HG03432 (cell line): ENCODE data around the gene TOR1B.

Source experiments
- ATAC-seq: cut with Tn5 transposase; IDR thresholded peaks from one replicate; pipeline ENCODE4 v1.9.1; 2021; ENCODE audit warnings: mild to moderate bottlenecking, moderate library complexity; ENCODE audit not compliant: unreplicated experiment

TOR1B gene

DNA sequence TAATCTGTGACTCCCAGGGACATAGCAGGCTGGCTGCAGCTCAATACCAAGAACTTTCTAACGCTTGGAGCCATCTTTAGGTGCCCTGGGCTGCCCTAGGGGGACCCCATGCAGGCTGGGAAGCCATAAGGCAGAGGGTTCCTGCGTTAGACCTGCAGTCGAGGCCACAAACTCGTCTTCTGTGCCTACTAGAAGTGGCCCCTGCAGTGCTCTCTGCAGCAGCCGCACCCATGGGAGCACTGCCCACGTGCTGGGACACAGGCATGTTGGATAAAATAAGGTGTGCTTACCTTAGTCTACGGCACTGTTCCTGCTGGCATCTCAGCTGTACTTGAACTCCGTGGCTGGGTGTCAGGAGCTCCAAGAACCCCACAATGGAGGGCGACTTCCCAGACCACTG, 9.4 kb downstream of the TOR1B start:
- no peak for ATAC-seq

DNA sequence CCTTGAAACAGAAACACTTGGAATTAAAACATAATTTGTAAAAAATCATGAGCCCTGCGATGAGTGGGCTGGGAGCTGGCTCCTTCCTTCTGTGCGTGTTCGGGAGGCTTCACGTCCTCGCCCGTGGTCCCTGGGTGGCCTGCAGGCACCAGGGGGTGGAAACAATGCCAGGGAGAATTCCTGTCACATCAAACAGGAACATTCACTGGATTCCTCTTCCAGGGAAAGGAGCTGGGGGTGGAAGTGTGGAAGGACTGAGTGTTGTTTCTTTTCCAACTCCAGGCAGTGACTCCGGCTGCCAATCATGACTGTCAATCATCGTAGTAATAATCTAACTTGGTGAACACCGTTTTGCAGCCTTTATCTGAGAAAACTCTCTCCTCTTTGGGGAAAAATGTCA, 10.7 kb downstream of the TOR1B start:
- ATAC-seq: no peak

DNA sequence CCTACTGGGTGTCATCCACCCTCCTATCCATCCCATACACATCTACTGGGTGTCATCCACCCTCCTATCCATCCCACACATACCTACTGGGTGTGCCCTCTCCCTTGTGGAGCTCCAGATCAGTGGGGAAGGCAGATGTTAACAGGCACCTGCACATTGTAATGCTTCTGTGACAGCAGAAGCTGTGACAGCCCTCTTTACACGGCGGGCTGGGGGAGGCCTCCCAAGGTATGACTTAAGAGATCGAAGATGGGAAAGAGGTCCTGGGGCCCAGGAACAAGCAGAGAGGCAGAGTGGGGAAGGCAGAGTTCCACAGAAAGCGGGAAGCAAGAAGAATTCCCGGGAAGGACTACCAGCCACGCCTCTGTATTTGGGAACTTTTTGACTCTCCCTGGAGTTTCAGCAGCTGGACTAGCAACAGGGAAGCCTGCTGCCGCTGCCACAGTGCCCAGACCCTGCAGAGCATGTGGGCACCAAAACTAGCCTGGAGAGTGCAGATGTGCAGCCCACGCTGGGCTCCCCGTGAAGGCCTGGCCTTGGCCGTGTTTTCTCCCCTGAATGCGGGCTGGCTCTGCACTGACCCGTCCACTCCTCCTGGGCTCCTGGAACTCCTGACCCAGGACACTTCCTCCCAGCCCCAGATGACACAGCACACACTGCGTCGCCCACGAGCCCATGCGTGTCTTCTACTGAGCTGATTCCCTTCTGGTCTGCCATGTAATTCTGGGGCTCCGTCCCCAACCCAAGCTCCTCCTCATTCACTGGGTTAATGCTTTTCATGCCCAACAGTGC, 11.6 kb downstream of the TOR1B start:
- ATAC-seq: no peak

DNA sequence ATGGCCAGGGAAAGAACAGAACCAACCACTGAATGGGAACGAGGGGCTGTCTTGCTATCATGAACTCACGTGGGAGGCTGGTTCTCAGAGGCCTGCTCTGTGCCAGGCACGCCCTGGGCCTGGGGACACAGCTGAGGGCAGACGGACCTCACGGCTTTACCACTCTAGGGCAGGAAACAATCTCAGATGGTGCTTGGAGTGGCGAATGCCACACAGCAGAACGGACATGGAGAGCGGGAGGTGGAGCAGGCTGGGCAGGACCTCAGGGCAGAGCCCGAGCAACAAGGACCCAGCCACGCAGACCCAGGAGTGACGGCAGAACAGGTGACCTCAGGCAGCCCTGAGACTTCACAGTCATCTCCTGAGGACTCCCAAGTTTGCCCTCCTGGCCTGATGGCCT, 12.3 kb downstream of the TOR1B start:
- no peak for ATAC-seq

DNA sequence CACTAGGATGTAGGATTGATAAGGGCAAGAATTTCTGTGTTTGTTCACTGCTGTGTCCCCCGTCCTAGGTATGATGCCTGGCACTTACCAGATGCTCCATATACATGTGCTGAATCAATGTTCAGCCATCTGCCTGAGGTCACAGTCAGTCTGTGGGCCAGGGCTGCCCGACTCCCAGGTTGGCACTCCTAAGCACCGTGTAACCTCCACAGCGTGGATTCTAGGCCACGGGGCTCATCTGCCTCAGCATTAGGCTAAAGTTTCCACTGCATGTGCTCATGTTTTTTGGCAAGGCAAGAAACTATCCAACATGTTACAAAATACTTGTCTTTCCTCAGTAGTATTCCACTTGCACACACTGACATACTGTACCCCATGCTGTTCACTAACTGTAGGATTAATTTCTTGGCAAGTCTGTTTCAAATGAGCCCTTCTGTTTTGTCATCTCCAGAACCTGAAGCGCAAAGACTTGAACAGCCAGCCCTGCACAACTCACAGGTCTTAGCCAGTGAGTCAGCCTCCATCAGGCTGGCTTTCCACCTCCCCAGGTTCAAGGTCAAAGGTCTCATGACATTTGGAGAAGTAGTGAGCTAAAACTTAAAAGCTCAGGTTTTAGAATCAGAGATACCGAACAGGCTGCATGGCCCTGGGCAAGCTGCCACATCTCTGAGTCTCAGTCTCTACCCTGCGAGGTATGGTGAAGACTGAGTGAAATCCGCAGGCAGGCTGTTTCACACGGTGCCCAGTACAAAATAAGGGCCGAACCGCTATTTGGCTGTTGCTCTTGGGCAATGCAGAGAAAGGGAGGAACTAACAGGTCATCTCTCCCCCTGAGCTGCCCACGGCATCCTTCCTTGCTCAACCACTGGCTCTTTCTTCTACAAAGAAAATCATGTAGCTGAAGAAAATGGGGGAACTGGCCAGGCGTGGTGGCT, 13.8 kb downstream of the TOR1B start:
- ATAC-seq: no peak

DNA sequence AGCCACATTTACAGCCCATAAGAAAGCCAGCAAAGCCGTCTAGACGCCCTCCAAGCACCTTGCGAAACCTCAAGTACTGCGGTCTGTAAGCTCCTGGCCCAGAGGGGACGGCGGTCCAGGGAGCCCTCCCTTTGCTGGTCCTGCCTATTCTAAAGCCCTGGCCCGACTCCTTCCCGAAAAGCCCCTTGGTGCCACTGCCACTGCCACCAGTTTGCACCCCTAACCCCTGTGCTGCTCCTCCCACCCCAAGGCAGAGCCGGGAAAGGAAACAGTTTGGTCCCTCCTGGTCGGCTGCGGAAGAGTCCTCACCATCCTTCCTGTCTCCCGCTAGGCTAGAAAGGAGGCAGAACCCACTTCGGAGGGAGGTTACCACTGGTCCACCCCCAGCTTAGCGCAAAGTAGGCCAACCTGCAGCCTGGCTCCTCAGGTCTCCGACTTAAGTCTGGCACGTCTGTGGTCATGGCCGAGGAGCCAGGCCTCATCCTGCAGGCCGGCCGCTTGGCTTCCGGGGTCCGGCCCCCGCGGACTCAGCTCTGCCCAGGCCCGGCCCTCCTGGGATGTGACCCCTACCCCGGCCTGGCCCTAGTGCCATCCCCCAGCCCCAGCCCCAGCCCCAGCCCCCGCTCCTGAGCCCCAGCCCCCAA, 20.0 kb downstream of the TOR1B start:
- ATAC-seq: peak; percentile 28

DNA sequence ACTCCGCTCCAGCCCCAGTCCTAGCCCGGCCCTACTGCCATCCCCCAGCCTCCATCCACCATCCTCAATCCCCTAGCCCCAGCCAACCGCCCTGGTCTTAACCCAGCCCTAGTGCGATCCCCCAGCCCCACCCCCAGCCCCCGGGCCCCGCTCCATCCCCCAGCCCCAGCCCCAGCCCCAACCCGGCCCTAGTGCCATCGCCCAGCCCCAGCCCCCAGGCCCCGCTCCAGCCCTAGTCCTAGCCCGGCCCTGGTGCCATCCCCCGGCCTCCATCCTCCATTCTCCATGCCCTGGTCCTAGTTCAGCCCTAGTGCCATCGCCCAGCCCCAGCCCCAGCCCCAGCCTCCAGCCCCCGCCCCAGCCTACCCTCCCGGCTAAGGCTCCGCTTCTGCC, 20.6 kb downstream of the TOR1B start:
- no peak for ATAC-seq

DNA sequence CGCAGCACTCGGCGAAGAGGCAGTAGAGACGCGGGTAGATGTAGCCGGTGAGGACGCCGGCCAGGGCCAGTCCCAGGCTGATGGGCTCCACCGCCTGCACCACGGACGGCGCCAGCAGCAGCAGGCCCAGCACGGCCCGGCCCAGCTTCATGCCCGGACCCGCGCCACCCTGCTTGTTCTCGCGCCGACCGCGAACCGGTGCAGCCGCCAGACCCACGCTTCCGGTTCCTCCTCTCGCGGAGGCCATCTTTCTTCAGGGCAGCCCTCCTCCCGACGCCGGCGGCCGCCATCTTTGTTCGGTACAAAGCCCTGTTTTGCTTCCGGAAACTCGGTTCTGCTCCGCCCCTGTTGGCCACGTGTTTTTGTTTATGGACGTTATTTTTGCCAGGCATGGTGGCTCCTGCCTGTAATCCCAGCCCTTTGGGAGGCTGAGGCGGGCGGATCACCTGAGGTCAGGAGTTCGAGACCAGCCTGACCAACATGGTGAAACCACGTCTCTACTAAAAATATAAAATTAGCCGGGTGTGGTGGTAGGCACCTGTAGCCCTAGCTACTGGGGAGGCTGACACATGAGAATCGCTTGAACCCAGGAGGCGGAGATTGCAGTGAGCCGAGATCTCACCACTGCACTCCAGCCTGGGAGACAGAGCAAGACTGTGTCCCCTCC, 21.1 kb downstream of the TOR1B start, which contains the start of gene TOR1A:
Gene TOR1A, minus strand, starts transcription at position 202 of the 667 bp plus-strand sequence. Its CDS starts 51 bp downstream, at position 151.
- peak; percentile 87 for ATAC-seq

DNA sequence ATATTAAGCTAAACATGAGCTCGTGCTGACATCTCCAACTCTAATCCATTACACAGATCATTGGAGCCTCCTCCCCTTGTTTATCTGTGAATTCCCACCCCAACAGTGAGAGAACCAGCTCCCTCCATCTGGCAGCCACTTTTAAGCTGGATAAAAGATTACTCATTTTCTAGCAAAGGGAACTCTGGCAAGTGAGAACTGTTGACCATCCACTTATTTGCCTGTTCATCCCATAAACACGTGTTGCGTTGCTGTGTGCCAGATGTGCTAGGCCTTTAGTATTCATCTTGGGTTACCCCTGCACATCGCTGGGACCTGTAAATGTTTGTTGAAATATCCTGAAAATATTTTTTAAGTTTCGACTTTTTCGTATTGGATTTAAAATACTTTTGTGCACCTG, 23.4 kb downstream of the TOR1B start:
- ATAC-seq: no peak

DNA sequence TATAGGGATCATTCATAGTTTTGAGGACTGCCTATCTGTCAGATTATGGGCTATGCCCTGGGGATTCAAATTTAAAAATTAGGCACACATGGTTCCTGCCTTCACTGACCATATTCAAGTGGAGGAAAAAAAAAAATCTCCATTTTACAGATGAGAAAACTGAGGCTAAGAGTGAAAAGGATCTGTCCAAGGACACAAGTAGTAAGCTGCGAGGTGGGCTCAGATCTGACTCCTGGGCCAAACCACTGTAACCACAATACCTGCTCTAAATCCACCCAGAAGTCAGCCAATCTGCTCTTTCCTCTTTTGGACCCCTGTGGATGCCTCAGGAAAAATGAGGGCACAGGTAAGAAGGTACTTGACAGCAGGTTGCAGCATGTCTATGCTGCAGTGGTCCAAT, 23.8 kb downstream of the TOR1B start:
- no peak for ATAC-seq

DNA sequence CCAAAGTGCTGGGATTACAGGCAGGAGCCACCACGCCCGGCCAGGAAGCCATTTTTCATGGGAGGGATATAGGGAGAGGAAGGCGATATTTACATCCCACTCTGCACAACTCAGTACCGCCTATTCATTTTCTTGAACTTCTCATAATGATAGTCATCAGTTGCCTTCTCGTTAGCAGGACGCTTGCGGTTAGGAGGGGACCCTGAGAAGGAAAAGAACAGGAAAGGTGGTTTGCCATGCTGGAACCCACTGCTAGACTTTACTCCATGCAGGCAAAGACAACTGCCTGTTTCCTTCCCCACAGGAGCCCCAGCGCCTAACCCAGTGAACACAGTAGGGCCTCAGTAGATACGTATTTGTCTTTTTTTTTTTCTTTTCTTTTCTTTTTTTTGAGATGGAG, 25.1 kb downstream of the TOR1B start:
- no peak for ATAC-seq

DNA sequence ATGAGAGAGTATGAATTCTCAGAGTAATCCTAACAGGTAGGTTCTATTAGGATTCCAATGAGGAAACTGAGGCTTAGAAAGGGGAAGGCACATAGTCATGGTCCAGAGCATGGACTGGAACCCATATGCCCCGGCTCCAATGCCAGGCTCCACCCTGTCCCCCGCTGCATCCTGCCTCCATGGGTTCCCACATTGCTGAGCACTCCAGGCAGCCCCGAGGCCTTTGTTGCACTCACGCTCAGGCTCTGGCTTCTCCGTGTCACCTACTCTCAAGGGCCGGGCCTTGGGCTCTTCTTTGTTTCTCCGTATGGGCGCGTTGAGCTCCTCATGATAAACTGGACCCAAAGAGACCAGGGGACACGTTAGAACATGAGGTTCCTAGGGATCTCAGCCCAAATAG, 26.0 kb downstream of the TOR1B start:
- ATAC-seq: no peak

DNA sequence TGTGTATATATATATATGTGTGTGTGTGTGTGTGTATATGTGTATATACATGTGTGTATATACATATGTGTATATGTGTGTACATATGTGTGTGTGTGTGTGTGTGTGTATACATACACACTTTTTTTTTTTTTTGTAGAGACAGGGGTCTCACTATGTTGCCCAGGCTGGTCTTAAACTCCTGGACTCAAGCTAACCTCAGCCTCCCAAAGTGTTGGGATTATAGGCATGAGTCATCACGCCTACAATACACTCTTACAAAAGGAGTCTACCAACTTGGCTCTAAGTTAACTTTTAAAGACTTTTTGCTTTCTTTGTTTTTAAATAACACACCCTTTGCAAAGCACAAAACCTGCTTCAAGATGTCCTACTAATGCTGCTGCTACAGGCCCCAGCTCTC, 30.0 kb downstream of the TOR1B start:
- ATAC-seq: no peak

DNA sequence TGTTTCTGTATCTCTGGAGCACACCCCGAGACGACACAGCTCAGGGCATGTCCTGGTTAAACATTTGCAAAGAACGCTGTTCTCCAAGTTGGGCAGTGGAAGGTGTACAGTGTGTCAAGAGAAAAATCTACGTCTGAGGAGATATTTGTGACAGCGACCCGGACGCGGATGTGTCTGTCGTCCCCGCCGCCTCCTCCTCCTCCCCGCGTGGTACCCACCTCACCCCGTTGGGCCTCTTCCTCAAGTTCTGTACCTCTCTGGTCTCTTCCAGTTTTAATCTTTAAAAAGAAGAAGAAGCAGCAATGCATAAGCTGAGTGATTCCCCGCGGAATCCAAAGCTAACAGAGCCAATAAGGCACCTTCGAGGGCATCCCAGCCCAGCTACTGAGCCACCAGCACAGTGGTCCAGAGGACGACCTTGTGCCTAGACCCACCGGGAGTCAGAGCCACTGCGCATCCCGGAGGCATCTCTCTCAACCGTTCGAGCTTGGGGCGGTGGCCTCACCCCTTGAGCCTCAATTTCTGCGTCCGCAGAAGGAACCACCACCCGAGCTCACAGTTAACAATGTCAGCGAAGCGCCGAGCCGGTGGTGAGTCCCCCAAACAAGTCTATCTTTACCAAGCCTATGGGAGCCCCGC, 31.6 kb downstream of the TOR1B start:
- peak; percentile 31 for ATAC-seq

DNA sequence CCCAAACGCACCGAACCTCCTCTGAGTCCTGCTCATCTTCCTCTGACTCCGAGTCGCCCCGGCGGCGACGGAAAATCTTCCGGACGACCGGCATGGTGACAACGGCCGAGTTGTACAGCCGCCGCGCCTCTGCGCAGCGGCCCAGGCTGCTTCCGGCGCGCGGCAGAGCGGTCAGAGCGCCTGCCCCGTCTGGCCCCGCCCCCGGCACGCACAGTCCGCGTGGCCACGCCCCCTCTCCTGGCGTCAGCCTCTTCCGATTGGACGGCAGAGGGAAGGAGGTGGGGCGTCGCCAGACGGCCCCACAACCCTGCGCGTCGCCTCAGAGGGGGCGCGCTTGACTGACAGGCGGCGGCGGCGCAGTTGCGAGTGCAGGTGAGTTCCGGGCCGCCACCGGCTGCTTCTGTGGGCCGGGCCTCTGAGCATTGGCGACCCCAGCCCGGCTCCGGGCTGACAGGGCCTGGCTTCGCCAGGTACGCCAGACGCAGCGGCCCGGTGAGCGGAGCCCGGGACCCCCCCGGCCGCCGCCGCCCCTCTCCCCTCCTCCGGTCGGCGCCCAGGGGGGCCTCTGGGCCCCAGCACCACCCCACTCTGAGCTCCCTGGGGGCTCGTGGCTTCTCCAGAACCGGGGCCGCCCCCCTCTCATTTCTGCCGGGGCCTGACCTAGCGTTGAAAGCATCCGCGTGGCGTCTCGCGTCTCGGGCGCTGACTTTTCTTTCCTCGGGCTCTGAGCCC, 32.3 kb downstream of the TOR1B start, which contains the start of the genes C9orf78 and USP20:
Gene C9orf78, minus strand, starts transcription at position 148 of the 732 bp plus-strand sequence. Its CDS starts 54 bp downstream, at position 94.
Gene USP20, plus strand, starts transcription at position 331 of the 732 bp plus-strand sequence. CDS start 17,098 bp downstream, outside the sequence.
- peak; percentile 95 for ATAC-seq

DNA sequence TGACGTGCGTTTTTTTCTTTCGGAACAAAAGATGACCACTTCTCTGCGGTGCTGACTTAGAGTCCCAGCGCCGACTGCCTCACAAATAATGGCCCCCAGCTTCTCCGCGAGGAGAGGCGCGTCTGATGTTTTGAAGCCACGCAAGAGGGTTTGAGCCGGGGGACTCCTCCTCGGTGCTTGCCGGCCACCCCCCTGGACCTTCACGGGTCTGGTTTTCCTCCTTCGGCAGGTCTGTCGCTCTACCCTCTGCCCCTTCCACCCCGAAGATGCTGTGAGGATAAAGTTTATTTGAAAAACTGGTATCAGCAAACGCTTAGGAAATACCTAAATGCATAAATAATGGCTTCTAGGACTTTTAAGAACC, 32.9 kb downstream of the TOR1B start:
- ATAC-seq: no peak

DNA sequence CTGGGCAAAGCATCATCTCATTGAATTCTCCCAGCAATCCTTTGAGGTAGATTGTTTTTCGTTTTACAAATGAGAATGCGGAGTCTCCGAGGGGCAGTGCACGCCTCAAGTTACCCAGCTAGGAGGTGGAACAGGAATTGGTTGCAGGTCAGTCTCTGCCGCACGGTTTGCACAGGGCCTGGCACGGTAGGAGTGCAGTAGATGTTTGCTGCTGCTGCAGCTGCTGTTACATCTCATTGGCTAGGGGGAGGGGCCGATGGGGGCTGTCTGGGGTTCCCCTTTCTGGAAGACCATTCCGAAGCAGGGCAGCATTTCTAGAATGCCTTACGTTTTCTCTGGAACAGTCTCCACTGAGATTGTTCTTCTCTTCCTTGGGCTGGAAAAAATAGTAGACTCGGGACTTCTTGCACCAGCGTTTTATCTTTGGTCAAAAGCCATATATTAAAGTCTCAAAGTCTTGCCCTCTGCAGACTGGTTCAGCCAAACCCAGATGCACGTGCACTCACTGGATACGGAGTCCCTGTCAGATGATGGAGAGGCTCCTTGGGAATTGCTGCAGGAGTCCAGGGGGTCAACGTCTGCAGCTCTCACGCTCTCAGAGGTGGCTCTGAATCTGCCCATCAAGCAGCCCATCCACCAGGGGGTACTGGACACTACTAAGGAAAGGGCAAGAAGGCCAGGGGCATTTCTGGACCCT, 33.5 kb downstream of the TOR1B start:
- no peak for ATAC-seq

DNA sequence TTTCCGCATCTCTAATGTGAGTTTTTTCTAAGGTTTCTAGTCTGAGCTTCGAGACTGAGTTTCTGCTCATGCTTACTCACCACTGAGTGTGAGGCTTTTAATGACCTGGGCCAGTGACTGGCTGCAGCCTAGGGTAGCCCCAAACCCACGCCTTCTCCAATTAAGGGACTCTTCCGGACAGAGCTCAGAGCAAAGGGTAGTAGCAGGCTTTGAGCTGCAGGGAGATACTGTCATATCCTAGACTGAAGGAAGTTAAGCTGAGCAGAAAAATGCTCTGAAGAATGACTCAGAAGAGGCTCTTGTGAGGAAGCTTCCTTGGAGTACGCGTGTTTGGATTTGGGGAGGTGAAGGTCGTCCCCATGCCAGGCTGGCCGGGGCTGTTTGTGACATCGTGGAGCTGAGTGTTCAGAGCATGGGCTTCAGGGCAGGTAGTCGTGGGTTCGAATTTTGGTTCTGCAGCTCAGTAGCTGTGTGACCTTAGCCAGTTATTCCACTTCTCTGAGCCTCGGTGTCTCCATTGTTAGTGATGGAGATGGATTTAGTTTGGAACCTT, 35.8 kb downstream of the TOR1B start:
- ATAC-seq: no peak
